ENCODE results near the gene LRRTM4. TPM values are rescaled to one million over a fixed set of nuclear protein-coding genes. Genes with fewer than 3 reads are reported as not detected.
"Not testable (repeated sequence)": the region's sequence is repeated elsewhere in the genome, so short reads cannot be mapped to it uniquely, and the experiment has no call there.

The LRRTM4 gene
- total and polyA plus RNA-seq, 2 experiments from 2014 or later = 0.44 to 6.5 TPM

- Histone ChIP-seq H3K9me2 (replicated peaks; ENCODE audit: insufficient read depth) (no peaks in the 10 kb centered on the region), H3K4me1 (ENCODE audit: insufficient read depth) (no peaks in the 10 kb centered on the region), H3K36me3 (replicated peaks; ENCODE audit: insufficient read depth, low read depth) (no peaks in the 10 kb centered on the region), H3K4me3 (no peak overlapping the region), H2AFZ (no peak overlapping the region), H3K9me3 (ENCODE audit: low read depth) (no peaks in the 10 kb centered on the region), H3K4me2 (no peak overlapping the region), H4K20me1 (ENCODE audit: insufficient read depth, poor library complexity, severe bottlenecking) (no peaks in the 10 kb centered on the region), H3K79me2 (no peaks in the 10 kb centered on the region), H3K27me3 (no peaks in the 10 kb centered on the region), H3K27ac (no peak overlapping the region)
- WGBS (ENCODE audit: low lambda C conversion rate, missing lambda C conversion rate) = 80% methylated on average over 5 of the region's 5 CpGs
- TF ChIP-seq EZH2phosphoT487 (IDR thresholded peaks at IDR 0.05; ENCODE audit: low read depth, severe bottlenecking, unreplicated experiment) (no peak), EZH2 (IDR thresholded peaks at IDR 0.05; ENCODE audit: borderline replicate concordance) (no peak)
- TF ChIP-seq, protein P1, sequence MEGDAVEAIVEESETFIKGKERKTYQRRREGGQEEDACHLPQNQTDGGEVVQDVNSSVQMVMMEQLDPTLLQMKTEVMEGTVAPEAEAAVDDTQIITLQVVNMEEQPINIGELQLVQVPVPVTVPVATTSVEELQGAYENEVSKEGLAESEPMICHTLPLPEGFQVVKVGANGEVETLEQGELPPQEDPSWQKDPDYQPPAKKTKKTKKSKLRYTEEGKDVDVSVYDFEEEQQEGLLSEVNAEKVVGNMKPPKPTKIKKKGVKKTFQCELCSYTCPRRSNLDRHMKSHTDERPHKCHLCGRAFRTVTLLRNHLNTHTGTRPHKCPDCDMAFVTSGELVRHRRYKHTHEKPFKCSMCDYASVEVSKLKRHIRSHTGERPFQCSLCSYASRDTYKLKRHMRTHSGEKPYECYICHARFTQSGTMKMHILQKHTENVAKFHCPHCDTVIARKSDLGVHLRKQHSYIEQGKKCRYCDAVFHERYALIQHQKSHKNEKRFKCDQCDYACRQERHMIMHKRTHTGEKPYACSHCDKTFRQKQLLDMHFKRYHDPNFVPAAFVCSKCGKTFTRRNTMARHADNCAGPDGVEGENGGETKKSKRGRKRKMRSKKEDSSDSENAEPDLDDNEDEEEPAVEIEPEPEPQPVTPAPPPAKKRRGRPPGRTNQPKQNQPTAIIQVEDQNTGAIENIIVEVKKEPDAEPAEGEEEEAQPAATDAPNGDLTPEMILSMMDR (IDR thresholded peaks at IDR 0.05; ENCODE audit: poor library complexity) = no peak
- no peak for DNase-seq (ENCODE audit: low spot score)
Observed at GRCh38 chr2:77179297-77179696, 342.9 kb downstream of the LRRTM4 start.

GRCh38 chr2:77175266-77175780 is 346.9 kb downstream of the LRRTM4 start:
- not testable (repeated sequence) for DNase-seq (ENCODE audit: low spot score); H3K36me3 ChIP-seq (replicated peaks; ENCODE audit: insufficient read depth, low read depth); H3K27me3 ChIP-seq; H3K4me2 ChIP-seq; H3K9me2 ChIP-seq (replicated peaks; ENCODE audit: insufficient read depth); H3K9me3 ChIP-seq (ENCODE audit: low read depth); H3K79me2 ChIP-seq; H4K20me1 ChIP-seq (ENCODE audit: insufficient read depth, poor library complexity, severe bottlenecking); H2AFZ ChIP-seq; H3K27ac ChIP-seq; H3K4me3 ChIP-seq; H3K4me1 ChIP-seq (ENCODE audit: insufficient read depth)
- WGBS (ENCODE audit: low lambda C conversion rate, missing lambda C conversion rate) = 38% methylated on average over 4 of the region's 4 CpGs

DNA sequence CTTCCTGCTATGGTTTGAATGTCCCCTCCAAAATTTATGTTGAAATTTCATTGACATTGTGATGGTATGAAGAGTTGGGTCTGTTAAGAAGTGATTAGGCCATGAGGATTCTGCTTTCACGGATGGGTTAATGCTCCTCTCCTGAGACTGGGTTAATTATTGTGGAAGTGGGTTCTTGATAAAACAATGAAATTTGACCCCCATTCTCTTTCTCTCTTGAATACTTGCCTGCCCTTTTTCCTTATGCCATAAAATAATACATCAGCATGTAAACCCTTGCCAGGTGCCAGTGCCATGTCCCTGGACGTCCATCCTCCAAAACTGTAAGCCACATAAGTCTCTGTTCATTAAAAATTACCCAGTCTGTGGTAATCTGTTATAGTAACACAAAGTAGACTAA is 352.8 kb downstream of the LRRTM4 start:
- no peaks in the 10 kb centered on the region for H3K9me2 ChIP-seq (replicated peaks; ENCODE audit: insufficient read depth)
- H4K20me1 ChIP-seq (ENCODE audit: insufficient read depth, poor library complexity, severe bottlenecking) = no peaks in the 10 kb centered on the region
- no peaks in the 10 kb centered on the region for H3K9me3 ChIP-seq (ENCODE audit: low read depth)
- no peaks in the 10 kb centered on the region for H3K79me2 ChIP-seq
- no peak overlapping the region for H3K4me3 ChIP-seq
- 82% methylated on average over 2 of the region's 2 CpGs for WGBS (ENCODE audit: low lambda C conversion rate, missing lambda C conversion rate)
- H2AFZ ChIP-seq = no peak overlapping the region
- no peaks in the 10 kb centered on the region for H3K36me3 ChIP-seq (replicated peaks; ENCODE audit: insufficient read depth, low read depth)
- TF ChIP-seq EZH2phosphoT487 (IDR thresholded peaks at IDR 0.05; ENCODE audit: low read depth, severe bottlenecking, unreplicated experiment) (no peak), EZH2 (IDR thresholded peaks at IDR 0.05; ENCODE audit: borderline replicate concordance) (no peak)
- TF ChIP-seq, protein P1 (IDR thresholded peaks at IDR 0.05; ENCODE audit: poor library complexity) = no peak
- H3K4me1 ChIP-seq (ENCODE audit: insufficient read depth) = no peaks in the 10 kb centered on the region
- no peak overlapping the region for H3K27ac ChIP-seq
- H3K27me3 ChIP-seq = no peaks in the 10 kb centered on the region
- H3K4me2 ChIP-seq = no peak overlapping the region
- no peak for DNase-seq (ENCODE audit: low spot score)

- DNase-seq (ENCODE audit: low spot score); H3K4me3 ChIP-seq; H3K27ac ChIP-seq; H3K27me3 ChIP-seq; H2AFZ ChIP-seq; H3K4me2 ChIP-seq; H3K9me2 ChIP-seq (replicated peaks; ENCODE audit: insufficient read depth); H3K79me2 ChIP-seq; H3K4me1 ChIP-seq (ENCODE audit: insufficient read depth); H3K9me3 ChIP-seq (ENCODE audit: low read depth); H3K36me3 ChIP-seq (replicated peaks; ENCODE audit: insufficient read depth, low read depth); H4K20me1 ChIP-seq (ENCODE audit: insufficient read depth, poor library complexity, severe bottlenecking): not testable (repeated sequence)
Observed at GRCh38 chr2:77164021-77164420, 358.2 kb downstream of the LRRTM4 start.

GRCh38 chr2:77161009-77161408 is 361.2 kb downstream of the LRRTM4 start:
- no peak overlapping the region for H2AFZ ChIP-seq
- 94% methylated on average over 5 of the region's 5 CpGs for WGBS (ENCODE audit: low lambda C conversion rate, missing lambda C conversion rate)
- H3K27me3 ChIP-seq = no peaks in the 10 kb centered on the region
- TF ChIP-seq EZH2 (IDR thresholded peaks at IDR 0.05; ENCODE audit: borderline replicate concordance) = no peak
- no peak for TF ChIP-seq EZH2phosphoT487 (IDR thresholded peaks at IDR 0.05; ENCODE audit: low read depth, severe bottlenecking, unreplicated experiment)
- TF ChIP-seq, protein P1 (IDR thresholded peaks at IDR 0.05; ENCODE audit: poor library complexity) = no peak
- DNase-seq (ENCODE audit: low spot score) = no peak
- H3K79me2 ChIP-seq = no peaks in the 10 kb centered on the region
- no peaks in the 10 kb centered on the region for H3K9me3 ChIP-seq (ENCODE audit: low read depth)
- H3K27ac ChIP-seq = no peak overlapping the region
- no peak overlapping the region for H3K4me3 ChIP-seq
- no peaks in the 10 kb centered on the region for H3K36me3 ChIP-seq (replicated peaks; ENCODE audit: insufficient read depth, low read depth)
- H3K9me2 ChIP-seq (replicated peaks; ENCODE audit: insufficient read depth) = no peaks in the 10 kb centered on the region
- H3K4me1 ChIP-seq (ENCODE audit: insufficient read depth) = no peaks in the 10 kb centered on the region
- H4K20me1 ChIP-seq (ENCODE audit: insufficient read depth, poor library complexity, severe bottlenecking) = no peaks in the 10 kb centered on the region
- no peak overlapping the region for H3K4me2 ChIP-seq

Data from hepatocyte (in vitro differentiated cells).